Adrenal gland (tissue), 12 donors: Measurements from ENCODE around the gene SUSD6. TPM values are rescaled to one million over a fixed set of nuclear protein-coding genes. Genes with fewer than 3 reads are reported as not detected.
A peak's percentile ranks its signal among the peaks of the same experiment; 100 is the strongest.

ENCODE experiments used
- DNase-seq, 7 donors: peaks; one replicate each; pipeline ENCODE4 v3.0.0-alpha.2; 2019 to 2020
- H3K27ac ChIP-seq, 5 donors: fragments of 200-600 bp; sonication (generic) in 4 of 5; 1 replicate in 3 of 5; 2 replicates in 2 of 5; pipeline versions ENCODE4 v1.5.1 to v1.8.0; 2016 to 2020; ENCODE audit warnings: mild to moderate bottlenecking in 1 of 5
- H3K27me3 ChIP-seq: fragments of 200-600 bp; 2 replicates; pipeline ENCODE4 v1.8.0; 2021
- H3K36me3 ChIP-seq, 2 donors: fragments of 200-600 bp; replicated peaks in 1 of 2; 1 replicate in 1 of 2; 2 replicates in 1 of 2; pipeline versions ENCODE4 v1.5.1 to v1.8.0; 2018 to 2022
- H3K4me1 ChIP-seq, 2 donors: fragments of 200-600 bp; replicated peaks in 1 of 2; 1 replicate in 1 of 2; 2 replicates in 1 of 2; pipeline versions ENCODE4 v1.5.1 to v1.8.0; 2018 to 2021
- H3K4me3 ChIP-seq, 4 donors: fragments of 200-600 bp; sonication (generic) in 3 of 4; one replicate each; pipeline ENCODE4 v1.5.1; 2016 to 2018
- H3K9me3 ChIP-seq, 3 donors: fragments of 200-600 bp; sonication (generic) in 1 of 3; replicated peaks in 1 of 3; 1 replicate in 2 of 3; 2 replicates in 1 of 3; pipeline versions ENCODE4 v1.5.1 to v1.8.0; 2016 to 2021
- POLR2A ChIP-seq, 2 donors: fragments of 450-650 bp; IDR thresholded peaks; one replicate each; pipeline ENCODE4 v1.6.1; 2017; ENCODE audit warnings: antibody characterized with exemption in 2 of 2, mild to moderate bottlenecking in 2 of 2, moderate library complexity in 1 of 2
- WGBS, 4 donors: extraction: QIAGEN DNeasy Blood & Tissue Kit in 2 of 4; methylation state at CpG; one replicate each; pipeline versions ENCODE4 v1.1.5 to v1.1.7; 2013 to 2017; 5-methylcytosine and 5-hydroxymethylcytosine counted together
- intact Hi-C, 2 donors: fragments of 100-400 bp; cut with DNase I; formaldehyde crosslinking; loops; one replicate each; pipeline versions ENCODE4 v1.14.1 to v1.15.0; 2022 to 2023
- polyA plus RNA-seq, 3 donors: library from polyadenylated mRNA; stranded (reverse); fragments of 200-250 nt in 2 of 3; fragments of 350-450 nt in 1 of 3; fragmentation: Illumina TruSeq in 1 of 3; extraction: RNeasy Lipid Tissue Mini Kit (QIAGEN cat#74804) in 1 of 3; gene quantifications; one replicate each; pipeline ENCODE4 v1.2.3, GENCODE V29; 2013 to 2014
- total RNA-seq, 9 donors: library from RNA; depleted of rRNA in 4 of 9; stranded (reverse); fragments of >200 nt in 4 of 9; fragments of 120-200 nt in 1 of 9; fragmentation: NEBNext Ultra II Directional in 1 of 9; extraction: Animal tissue kit (Norgen Biotek cat#: 25700) in 1 of 9; gene quantifications; one replicate each; pipeline versions ENCODE4 v1.1.0 to v1.2.4, GENCODE V29; 2013 to 2023
- TF ChIP-seq, protein P1 (sequence below), 6 experiments: fragments of 450-650 bp in 4 of 6; fragments of 200-600 bp in 2 of 6; sonication (generic) in 1 of 6; IDR thresholded peaks; 1 replicate in 5 of 6; 2 replicates in 1 of 6; pipeline versions ENCODE4 v1.5.1 to v1.8.0; 2016 to 2021; ENCODE audit warnings: antibody characterized with exemption in 6 of 6, mild to moderate bottlenecking in 2 of 6, moderate library complexity in 1 of 6
- donor health status: healthy with polysubstance abuse.
- donor health status: Bipolar disorder and iron deficiency.
- donor health status: DM: yes; HTN: yes; CAD: no.
- donor health status: DM: no; HTN: no; CAD: no.
- donor health status: DM: no; HTN: no; CAD: no.
- donor health status: DM: yes; HTN: yes; CAD: no.

The SUSD6 gene
- total and polyA plus RNA-seq, 12 donors, result 7.8 to 75.5 (median 41.0) TPM

DNA sequence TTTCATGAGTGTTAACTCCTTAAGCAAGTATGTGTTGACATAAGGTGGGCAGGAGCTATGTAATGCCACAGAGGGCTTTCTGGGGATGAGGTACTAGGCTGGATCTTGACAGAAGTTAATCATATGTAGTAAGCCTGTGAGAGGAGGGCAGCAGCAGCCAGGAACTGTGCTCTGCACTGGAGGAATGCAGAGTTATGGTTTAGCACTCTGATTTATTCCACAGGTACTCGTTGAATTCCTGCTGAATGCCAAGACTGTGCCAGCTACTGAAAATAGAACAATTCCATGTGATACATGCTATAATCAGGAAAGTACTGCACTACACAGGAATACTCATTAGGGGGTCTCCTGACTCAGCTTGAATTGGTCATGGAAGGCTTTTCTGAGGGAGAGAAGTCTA, 58.7 kb downstream of the SUSD6 start:
- Histone ChIP-seq H3K27ac (no peak overlapping the region), H3K4me1 (peaks cover 55 to 85% of the 10 kb centered on the region in 2 donors), H3K36me3 (no peaks in the 10 kb centered on the region), H3K4me3 (no peak overlapping the region), H3K9me3 (no peaks in the 10 kb centered on the region), H3K27me3 (no peaks in the 10 kb centered on the region)
- no peak for DNase-seq
- TF ChIP-seq, protein P1, sequence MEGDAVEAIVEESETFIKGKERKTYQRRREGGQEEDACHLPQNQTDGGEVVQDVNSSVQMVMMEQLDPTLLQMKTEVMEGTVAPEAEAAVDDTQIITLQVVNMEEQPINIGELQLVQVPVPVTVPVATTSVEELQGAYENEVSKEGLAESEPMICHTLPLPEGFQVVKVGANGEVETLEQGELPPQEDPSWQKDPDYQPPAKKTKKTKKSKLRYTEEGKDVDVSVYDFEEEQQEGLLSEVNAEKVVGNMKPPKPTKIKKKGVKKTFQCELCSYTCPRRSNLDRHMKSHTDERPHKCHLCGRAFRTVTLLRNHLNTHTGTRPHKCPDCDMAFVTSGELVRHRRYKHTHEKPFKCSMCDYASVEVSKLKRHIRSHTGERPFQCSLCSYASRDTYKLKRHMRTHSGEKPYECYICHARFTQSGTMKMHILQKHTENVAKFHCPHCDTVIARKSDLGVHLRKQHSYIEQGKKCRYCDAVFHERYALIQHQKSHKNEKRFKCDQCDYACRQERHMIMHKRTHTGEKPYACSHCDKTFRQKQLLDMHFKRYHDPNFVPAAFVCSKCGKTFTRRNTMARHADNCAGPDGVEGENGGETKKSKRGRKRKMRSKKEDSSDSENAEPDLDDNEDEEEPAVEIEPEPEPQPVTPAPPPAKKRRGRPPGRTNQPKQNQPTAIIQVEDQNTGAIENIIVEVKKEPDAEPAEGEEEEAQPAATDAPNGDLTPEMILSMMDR (IDR thresholded peaks at IDR 0.05), result no peak
- no peak for TF ChIP-seq POLR2A (IDR thresholded peaks at IDR 0.05)
- intact Hi-C loops, result no loop called here
- 14 to 38% (median 22%) methylated on average over 1 of the region's 1 CpG for WGBS, 4 donors

GRCh38 chr14:69671365-69672030, 60.1 kb downstream of the SUSD6 start:
- Histone ChIP-seq H3K4me1 (peaks cover 45 to 83% of the 10 kb centered on the region in 2 donors), H3K27ac (peak overlapping the region in 1 of 5 donors; percentile 0), H3K4me3 (no peak overlapping the region), H3K9me3 (no peaks in the 10 kb centered on the region), H3K27me3 (no peaks in the 10 kb centered on the region), H3K36me3 (no peaks in the 10 kb centered on the region)
- 70 to 75% (median 74%) methylated on average over 8 of the region's 8 CpGs for WGBS, 4 donors
- intact Hi-C loops, result no loop called here
- no peak for DNase-seq
- TF ChIP-seq, protein P1 (IDR thresholded peaks at IDR 0.05), result no peak
- no peak for TF ChIP-seq POLR2A (IDR thresholded peaks at IDR 0.05)

DNA sequence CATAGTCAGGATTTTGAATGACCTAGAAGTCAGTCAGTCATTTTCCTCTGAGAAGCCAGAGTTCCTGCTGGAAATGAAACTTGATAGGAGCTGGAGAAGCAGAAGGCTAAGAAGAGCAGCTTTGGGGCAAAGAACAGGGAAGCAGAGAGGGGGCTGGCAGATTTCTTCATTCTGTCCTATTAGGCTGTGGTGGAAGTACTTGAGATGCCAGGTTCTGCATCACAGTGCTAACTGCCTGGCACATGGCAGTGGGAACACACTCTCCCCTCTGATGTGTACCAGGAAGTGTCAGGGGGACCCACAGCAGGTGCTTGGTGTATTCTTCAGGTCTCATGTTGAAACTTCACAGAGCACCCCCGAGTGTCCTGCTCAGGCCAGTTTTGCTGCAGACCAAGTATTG, 61.0 kb downstream of the SUSD6 start:
- intact Hi-C loops, result no loop called here
- 80 to 100% (median 91%) methylated on average over 1 of the region's 1 CpG for WGBS, 4 donors
- DNase-seq, result no peak
- Histone ChIP-seq H3K36me3 (no peaks in the 10 kb centered on the region), H3K4me1 (peaks cover 39 to 75% of the 10 kb centered on the region in 2 donors), H3K27me3 (no peaks in the 10 kb centered on the region), H3K4me3 (no peak overlapping the region), H3K9me3 (no peaks in the 10 kb centered on the region), H3K27ac (peak overlapping the region in 2 of 5 donors; percentile 75 to 88)
- no peak for TF ChIP-seq POLR2A (IDR thresholded peaks at IDR 0.05)

DNA sequence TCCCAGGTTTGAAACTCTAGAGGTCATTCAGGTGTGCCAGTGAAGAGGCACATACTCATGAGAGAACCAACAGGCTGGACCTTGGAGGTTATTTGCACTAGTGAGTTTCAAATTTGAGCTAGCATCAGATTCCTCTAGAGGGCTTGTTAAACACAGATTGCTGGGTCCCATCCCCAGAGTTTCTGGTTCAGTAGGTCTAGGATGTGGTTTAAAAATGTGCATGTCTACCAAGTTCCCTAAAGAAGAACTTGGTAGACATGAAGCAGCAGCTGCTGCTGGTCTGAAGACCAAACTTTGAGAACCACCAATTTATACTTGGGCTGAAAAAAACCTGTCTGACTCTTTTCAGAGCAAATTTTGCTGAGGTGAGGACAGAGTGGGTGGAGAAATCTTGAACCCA, 61.7 kb downstream of the SUSD6 start:
- Histone ChIP-seq H3K9me3 (no peaks in the 10 kb centered on the region), H3K36me3 (no peaks in the 10 kb centered on the region), H3K4me3 (no peak overlapping the region), H3K27me3 (no peaks in the 10 kb centered on the region), H3K4me1 (peaks cover 39 to 68% of the 10 kb centered on the region in 2 donors), H3K27ac (peak overlapping the region in 4 of 5 donors; percentile 53 to 88 (median 73))
- intact Hi-C loops, result no loop called here
- TF ChIP-seq POLR2A (IDR thresholded peaks at IDR 0.05), result no peak
- TF ChIP-seq, protein P1 (IDR thresholded peaks at IDR 0.05), result no peak
- no peak for DNase-seq
